Muscle of arm (tissue), 12 donors: ENCODE measurements around the gene PRIM2. TPM values are rescaled to one million over a fixed set of nuclear protein-coding genes. Genes with fewer than 3 reads are reported as not detected.
"Not testable (repeated sequence)": the region's sequence is repeated elsewhere in the genome, so short reads cannot be mapped to it uniquely, and the experiment has no call there.

Experiments used
- DNase-seq: peaks from one replicate; pipeline ENCODE4 v3.0.0-alpha.2; 2013
- polyA plus RNA-seq, 12 donors: library from polyadenylated mRNA; unstranded; fragments of 120-200 nt; gene quantifications; one replicate each; pipeline ENCODE4 v1.2.1, GENCODE V29; 2013; ENCODE audit not compliant: insufficient read length in 12 of 12

Gene PRIM2
- polyA plus RNA-seq, 12 donors: 5.7 to 14.4 (median 8.3) TPM; not detected in 1

GRCh38 chr6:57500368-57501021 is 183.1 kb downstream of the PRIM2 start:
- not testable (repeated sequence) for DNase-seq

DNA sequence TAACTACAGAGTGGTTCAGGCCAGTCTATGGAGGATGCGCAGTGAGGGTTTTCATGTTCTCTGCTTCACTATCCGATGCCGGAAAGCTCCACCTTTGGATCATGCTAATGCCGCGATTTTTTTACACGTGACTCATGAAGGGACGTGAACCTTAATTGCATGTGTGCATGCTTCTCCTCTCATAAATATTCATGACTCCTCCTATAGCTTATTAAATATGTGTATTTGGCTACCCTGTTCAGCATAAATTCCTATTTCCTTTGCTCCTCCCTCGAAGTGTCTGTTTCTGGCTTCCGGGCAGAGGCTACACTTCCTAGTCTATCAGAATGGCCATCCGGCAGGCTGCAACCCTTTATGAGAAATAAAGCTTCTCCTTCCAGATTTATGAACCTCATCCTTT is 185.0 kb downstream of the PRIM2 start:
- not testable (repeated sequence) for DNase-seq

DNA sequence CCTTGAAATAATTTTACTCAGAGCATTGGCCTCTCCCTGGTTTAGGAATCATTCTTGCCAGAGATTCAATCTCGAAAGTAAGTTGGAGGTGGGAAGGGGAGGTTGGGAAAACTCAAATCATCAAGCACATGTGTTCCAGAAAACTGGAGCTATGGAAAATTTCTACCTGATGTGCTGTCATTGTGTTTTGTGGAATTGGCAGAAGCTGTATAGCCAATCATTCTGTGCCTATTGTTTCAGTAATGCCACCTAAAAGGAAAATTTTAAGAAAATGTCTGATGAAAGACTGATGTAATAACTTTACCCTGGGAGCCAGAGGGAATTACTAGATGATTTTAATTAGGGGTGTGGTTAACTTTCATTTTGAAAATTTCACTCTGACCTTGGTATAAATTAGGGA is 187.8 kb downstream of the PRIM2 start:
- not testable (repeated sequence) for DNase-seq

- DNase-seq: not testable (repeated sequence)
Observed at GRCh38 chr6:57510390-57510789, 193.0 kb downstream of the PRIM2 start.

DNA sequence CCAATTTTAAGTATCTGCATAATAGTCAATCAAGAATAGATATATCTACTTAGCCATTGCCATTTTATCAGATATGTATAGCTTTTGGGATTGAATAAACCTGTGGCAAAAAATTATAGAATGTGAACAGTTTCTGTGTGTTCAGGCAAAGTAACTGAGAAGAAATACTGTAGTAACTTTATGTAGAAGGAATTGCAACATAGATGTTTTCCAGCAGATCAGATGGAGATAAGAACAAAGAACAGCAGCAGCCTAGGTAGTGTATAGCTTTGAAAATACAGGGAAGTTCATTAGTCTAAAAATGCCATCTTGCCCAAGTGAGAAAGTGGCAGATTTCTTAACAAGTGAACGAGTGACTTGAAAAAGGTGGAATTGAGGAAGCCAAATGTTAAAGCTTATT is 197.7 kb downstream of the PRIM2 start:
- not testable (repeated sequence) for DNase-seq

GRCh38 chr6:57515845-57516244 is 198.4 kb downstream of the PRIM2 start:
- DNase-seq: not testable (repeated sequence)

DNA sequence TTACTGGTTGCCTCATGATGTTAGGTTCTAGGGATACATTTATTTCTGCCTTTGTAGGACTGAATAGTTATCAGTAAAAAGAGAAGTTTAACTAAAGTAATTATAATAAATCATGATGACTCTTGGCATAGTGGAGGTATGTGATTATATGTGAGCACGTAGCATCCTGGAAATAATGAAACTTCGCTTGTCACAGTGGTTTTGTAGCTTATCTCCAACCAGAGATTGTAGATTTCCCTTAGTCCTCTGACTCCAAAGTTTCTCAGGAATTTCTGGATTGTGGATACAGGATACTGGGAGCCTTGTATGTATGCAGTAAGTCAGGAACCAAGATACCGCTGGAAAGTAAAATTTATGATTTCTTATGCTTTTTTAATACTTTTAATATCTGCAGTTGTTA is 199.3 kb downstream of the PRIM2 start:
- DNase-seq: not testable (repeated sequence)

GRCh38 chr6:57519198-57519597 is 201.8 kb downstream of the PRIM2 start:
- DNase-seq: not testable (repeated sequence)

DNA sequence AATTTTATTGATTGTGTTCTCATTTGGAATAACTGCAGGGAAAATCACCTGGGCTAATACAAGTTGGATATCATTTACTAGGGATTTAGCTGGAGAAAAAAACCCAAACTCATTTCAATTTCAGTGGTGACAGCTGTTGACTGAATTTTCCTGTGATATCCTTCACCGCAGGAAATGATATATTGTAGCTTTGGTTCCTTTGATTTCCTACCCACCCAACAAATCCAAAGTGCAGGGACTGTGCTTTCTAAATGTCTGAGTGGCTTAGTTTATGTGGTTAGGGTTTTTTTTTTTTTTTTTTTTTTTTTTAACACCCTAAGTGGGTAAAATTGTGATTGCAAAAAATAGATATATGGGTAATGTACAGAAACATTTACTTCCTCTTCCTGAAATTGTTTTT is 203.7 kb downstream of the PRIM2 start:
- not testable (repeated sequence) for DNase-seq

- DNase-seq: not testable (repeated sequence)
Observed at GRCh38 chr6:57523221-57523620, 205.8 kb downstream of the PRIM2 start.

- DNase-seq: not testable (repeated sequence)
Observed at GRCh38 chr6:57529755-57530154, 212.3 kb downstream of the PRIM2 start.

DNA sequence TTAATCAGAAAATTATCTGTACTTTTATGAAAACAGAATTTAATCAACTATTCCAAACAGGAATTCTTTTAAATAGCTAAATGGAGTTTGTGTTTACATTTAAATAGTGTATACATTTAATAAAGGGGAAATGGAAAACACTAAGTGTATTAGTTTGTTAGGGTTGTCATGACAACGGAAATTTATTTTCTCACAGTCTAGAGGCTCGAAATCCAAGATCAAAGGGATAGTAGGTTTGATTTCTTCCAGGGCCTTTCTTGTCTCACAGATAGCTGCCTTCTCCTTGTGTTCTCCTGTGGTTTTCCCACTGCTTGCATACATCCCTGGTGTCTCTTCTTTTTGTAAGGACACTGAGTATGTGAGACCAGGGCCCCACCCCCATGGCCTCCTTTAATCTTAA is 215.2 kb downstream of the PRIM2 start:
- DNase-seq: not testable (repeated sequence)

GRCh38 chr6:57535121-57535520 is 217.7 kb downstream of the PRIM2 start:
- not testable (repeated sequence) for DNase-seq

DNA sequence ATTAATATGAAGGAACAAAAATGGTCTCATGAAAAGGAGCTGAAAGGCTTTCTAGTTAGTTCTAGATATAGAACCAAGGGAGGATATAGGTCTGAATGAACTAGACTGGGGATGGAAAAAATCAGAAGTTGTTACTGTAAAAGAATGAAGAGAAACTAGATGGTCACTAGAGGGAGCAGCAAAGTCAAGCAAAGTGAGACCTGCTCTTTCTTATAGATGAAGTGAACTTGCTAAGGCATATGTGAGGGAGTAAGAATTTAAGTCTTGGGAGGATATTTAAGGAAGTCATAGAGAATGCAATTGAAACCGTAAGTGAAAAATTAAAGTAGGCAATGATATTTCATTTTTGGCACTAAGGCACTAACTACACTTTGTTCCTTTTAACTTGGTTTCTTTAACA is 218.6 kb downstream of the PRIM2 start:
- peak; percentile 19 for DNase-seq

GRCh38 chr6:57537916-57538315 is 220.5 kb downstream of the PRIM2 start:
- DNase-seq: not testable (repeated sequence)

GRCh38 chr6:57551961-57552360 is 234.5 kb downstream of the PRIM2 start:
- not testable (repeated sequence) for DNase-seq

GRCh38 chr6:57557855-57558254 is 240.4 kb downstream of the PRIM2 start:
- not testable (repeated sequence) for DNase-seq

DNA sequence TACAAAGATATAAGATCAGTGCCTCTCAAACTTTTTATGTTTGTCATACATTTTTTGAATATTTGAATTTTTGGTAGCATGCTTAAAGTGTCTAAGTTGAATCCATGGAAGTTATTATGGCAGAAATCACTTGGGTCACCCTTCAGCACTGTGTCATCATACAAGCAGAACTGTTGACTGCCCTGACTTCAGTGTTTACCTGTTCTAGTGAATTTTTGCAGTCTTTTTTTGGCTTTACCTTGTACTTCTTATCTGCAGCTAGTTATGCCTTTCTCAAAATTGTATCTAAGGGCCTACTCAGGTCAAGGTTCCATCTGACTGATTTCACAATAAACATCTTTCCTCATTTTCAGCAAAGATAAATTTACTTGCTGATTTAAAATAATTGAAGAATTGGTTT is 241.7 kb downstream of the PRIM2 start:
- DNase-seq: not testable (repeated sequence)

- not testable (repeated sequence) for DNase-seq
Observed at GRCh38 chr6:57562233-57562632, 244.8 kb downstream of the PRIM2 start.

GRCh38 chr6:57572119-57572518 is 254.7 kb downstream of the PRIM2 start:
- DNase-seq: not testable (repeated sequence)

GRCh38 chr6:57572844-57573243 is 255.4 kb downstream of the PRIM2 start:
- not testable (repeated sequence) for DNase-seq

DNA sequence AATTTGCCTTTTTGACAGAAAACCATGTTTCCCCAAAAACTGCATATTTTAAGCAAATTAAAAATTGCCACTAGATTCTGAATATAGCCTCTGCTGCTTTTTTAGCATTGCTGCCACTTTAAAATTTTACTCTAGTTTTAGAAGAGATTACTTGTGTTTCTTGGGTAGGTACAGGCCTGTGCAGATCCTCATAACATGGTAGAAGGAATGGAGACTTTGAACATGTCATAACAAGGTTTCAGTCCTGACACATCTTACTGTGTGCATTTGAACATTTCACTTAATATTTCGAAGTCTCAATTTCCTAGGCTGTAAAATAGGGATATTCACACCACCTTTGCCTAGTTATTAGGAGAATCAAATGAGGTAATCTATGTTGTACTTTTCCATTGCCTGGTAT is 259.6 kb downstream of the PRIM2 start:
- DNase-seq: not testable (repeated sequence)

DNA sequence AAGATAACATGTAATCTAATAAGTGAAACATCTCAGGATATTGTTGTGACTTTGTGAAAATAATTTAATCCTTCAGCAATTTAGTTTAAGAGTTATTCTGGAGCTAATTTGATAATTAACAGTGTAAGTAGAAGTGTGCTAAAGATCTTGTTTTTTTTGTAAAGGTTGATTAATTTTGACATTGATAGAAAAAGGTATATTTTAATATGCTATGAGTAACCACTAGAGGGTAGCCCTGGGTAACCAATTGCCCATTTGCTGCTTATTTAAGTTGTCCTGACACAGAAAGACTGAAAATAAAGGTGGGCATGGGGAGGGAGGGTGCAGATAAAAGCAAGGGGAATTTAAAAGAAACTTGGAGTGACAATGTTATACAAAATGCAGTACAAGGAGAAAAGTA is 262.1 kb downstream of the PRIM2 start:
- not testable (repeated sequence) for DNase-seq

- DNase-seq: not testable (repeated sequence)
Observed at GRCh38 chr6:57581586-57581985, 264.2 kb downstream of the PRIM2 start.
